ENCODE measurements around the gene GRK2.
"Not testable (repeated sequence)": the region's sequence is repeated elsewhere in the genome, so short reads cannot be mapped to it uniquely, and the experiment has no call there.

The GRK2 gene

GRCh38 chr11:67311051-67311555 is 44.8 kb downstream of the GRK2 start:
- no peak for DNase-seq (ENCODE audit: low read depth in 4 of 4, low spot score in 1 of 4)

GRCh38 chr11:67311556-67312082 is 45.3 kb downstream of the GRK2 start:
- no peak for DNase-seq (ENCODE audit: low read depth in 4 of 4, low spot score in 1 of 4)

- DNase-seq (ENCODE audit: low read depth in 4 of 4, low spot score in 1 of 4), result no peak
Measured at GRCh38 chr11:67312187-67313021, 46.1 kb downstream of the GRK2 start.

- no peak for DNase-seq (ENCODE audit: low read depth in 4 of 4, low spot score in 1 of 4)
Measured at GRCh38 chr11:67313125-67313890, 47.0 kb downstream of the GRK2 start.

- no peak for DNase-seq (ENCODE audit: low read depth in 4 of 4, low spot score in 1 of 4)
Measured at GRCh38 chr11:67314218-67314617, 47.9 kb downstream of the GRK2 start.

- DNase-seq (ENCODE audit: low read depth in 4 of 4, low spot score in 1 of 4), result no peak
Measured at GRCh38 chr11:67315325-67315909, 49.1 kb downstream of the GRK2 start.

GRCh38 chr11:67316882-67317204 is 50.6 kb downstream of the GRK2 start:
- DNase-seq (ENCODE audit: low read depth in 4 of 4, low spot score in 1 of 4), result no peak

GRCh38 chr11:67317205-67317887 is 51.1 kb downstream of the GRK2 start:
- peak; percentile 97 to 99 (median 98) for DNase-seq (ENCODE audit: low read depth in 4 of 4, low spot score in 1 of 4)

GRCh38 chr11:67317888-67318555 is 51.7 kb downstream of the GRK2 start:
- no peak for DNase-seq (ENCODE audit: low read depth in 4 of 4, low spot score in 1 of 4)

- not testable (repeated sequence) for DNase-seq (ENCODE audit: low read depth in 4 of 4, low spot score in 1 of 4)
Measured at GRCh38 chr11:67318876-67319275, 52.6 kb downstream of the GRK2 start.

- no peak for DNase-seq (ENCODE audit: low read depth in 4 of 4, low spot score in 1 of 4)
Measured at GRCh38 chr11:67320011-67320410, 53.7 kb downstream of the GRK2 start.

- DNase-seq (ENCODE audit: low read depth in 4 of 4, low spot score in 1 of 4), result no peak
Measured at GRCh38 chr11:67320691-67321090, 54.4 kb downstream of the GRK2 start.

- no peak for DNase-seq (ENCODE audit: low read depth in 4 of 4, low spot score in 1 of 4)
Measured at GRCh38 chr11:67321313-67321871, 55.1 kb downstream of the GRK2 start.

- no peak for DNase-seq (ENCODE audit: low read depth in 4 of 4, low spot score in 1 of 4)
Measured at GRCh38 chr11:67322049-67322448, 55.8 kb downstream of the GRK2 start.

GRCh38 chr11:67323526-67323925 is 57.3 kb downstream of the GRK2 start:
- no peak for DNase-seq (ENCODE audit: low read depth in 4 of 4, low spot score in 1 of 4)

- DNase-seq (ENCODE audit: low read depth in 4 of 4, low spot score in 1 of 4), result no peak
Measured at GRCh38 chr11:67332081-67332691, 65.9 kb downstream of the GRK2 start.

All from stimulated activated CD4-positive, alpha-beta T cell treated with anti-CD3 and anti-CD28 coated beads, Interleukin-1b, Interleukin-23, amount 100 ng/mL, for 24 hours (primary cell).